Adrenal gland (tissue), 12 donors: ENCODE data around the gene TMEM140. TPM values are rescaled to one million over a fixed set of nuclear protein-coding genes. Genes with fewer than 3 reads are reported as not detected.

ENCODE experiments used
- DNase-seq, 7 donors: peaks; one replicate each; pipeline ENCODE4 v3.0.0-alpha.2; 2019 to 2020
- H3K27ac ChIP-seq, 5 donors: fragments of 200-600 bp; sonication (generic) in 4 of 5; 1 replicate in 3 of 5; 2 replicates in 2 of 5; pipeline versions ENCODE4 v1.5.1 to v1.8.0; 2016 to 2020; ENCODE audit warnings: mild to moderate bottlenecking in 1 of 5
- H3K27me3 ChIP-seq: fragments of 200-600 bp; 2 replicates; pipeline ENCODE4 v1.8.0; 2021
- H3K36me3 ChIP-seq, 2 donors: fragments of 200-600 bp; replicated peaks in 1 of 2; 1 replicate in 1 of 2; 2 replicates in 1 of 2; pipeline versions ENCODE4 v1.5.1 to v1.8.0; 2018 to 2022
- H3K4me1 ChIP-seq, 2 donors: fragments of 200-600 bp; replicated peaks in 1 of 2; 1 replicate in 1 of 2; 2 replicates in 1 of 2; pipeline versions ENCODE4 v1.5.1 to v1.8.0; 2018 to 2021
- H3K4me3 ChIP-seq, 4 donors: fragments of 200-600 bp; sonication (generic) in 3 of 4; one replicate each; pipeline ENCODE4 v1.5.1; 2016 to 2018
- H3K9me3 ChIP-seq, 3 donors: fragments of 200-600 bp; sonication (generic) in 1 of 3; replicated peaks in 1 of 3; 1 replicate in 2 of 3; 2 replicates in 1 of 3; pipeline versions ENCODE4 v1.5.1 to v1.8.0; 2016 to 2021
- POLR2A ChIP-seq, 2 donors: fragments of 450-650 bp; IDR thresholded peaks; one replicate each; pipeline ENCODE4 v1.6.1; 2017; ENCODE audit warnings: antibody characterized with exemption in 2 of 2, mild to moderate bottlenecking in 2 of 2, moderate library complexity in 1 of 2
- WGBS, 4 donors: extraction: QIAGEN DNeasy Blood & Tissue Kit in 2 of 4; methylation state at CpG; one replicate each; pipeline versions ENCODE4 v1.1.5 to v1.1.7; 2013 to 2017; 5-methylcytosine and 5-hydroxymethylcytosine counted together
- intact Hi-C, 2 donors: fragments of 100-400 bp; cut with DNase I; formaldehyde crosslinking; loops; one replicate each; pipeline versions ENCODE4 v1.14.1 to v1.15.0; 2022 to 2023
- polyA plus RNA-seq, 3 donors: library from polyadenylated mRNA; stranded (reverse); fragments of 200-250 nt in 2 of 3; fragments of 350-450 nt in 1 of 3; fragmentation: Illumina TruSeq in 1 of 3; extraction: RNeasy Lipid Tissue Mini Kit (QIAGEN cat#74804) in 1 of 3; gene quantifications; one replicate each; pipeline ENCODE4 v1.2.3, GENCODE V29; 2013 to 2014
- total RNA-seq, 9 donors: library from RNA; depleted of rRNA in 4 of 9; stranded (reverse); fragments of >200 nt in 4 of 9; fragments of 120-200 nt in 1 of 9; fragmentation: NEBNext Ultra II Directional in 1 of 9; extraction: Animal tissue kit (Norgen Biotek cat#: 25700) in 1 of 9; gene quantifications; one replicate each; pipeline versions ENCODE4 v1.1.0 to v1.2.4, GENCODE V29; 2013 to 2023
- TF ChIP-seq, protein P1 (sequence below), 6 experiments: fragments of 450-650 bp in 4 of 6; fragments of 200-600 bp in 2 of 6; sonication (generic) in 1 of 6; IDR thresholded peaks; 1 replicate in 5 of 6; 2 replicates in 1 of 6; pipeline versions ENCODE4 v1.5.1 to v1.8.0; 2016 to 2021; ENCODE audit warnings: antibody characterized with exemption in 6 of 6, mild to moderate bottlenecking in 2 of 6, moderate library complexity in 1 of 6
- donor health status: healthy with polysubstance abuse.
- donor health status: Bipolar disorder and iron deficiency.
- donor health status: DM: yes; HTN: yes; CAD: no.
- donor health status: DM: no; HTN: no; CAD: no.
- donor health status: DM: no; HTN: no; CAD: no.
- donor health status: DM: yes; HTN: yes; CAD: no.

The TMEM140 gene
- total and polyA plus RNA-seq, 12 donors, result 9.4 to 62.9 (median 25.1) TPM

- Histone ChIP-seq H3K27ac (peak overlapping the region in 2 of 5 donors; percentile 80 to 85), H3K27me3 (no peaks in the 10 kb centered on the region)
- WGBS, 4 donors, result 88 to 99% (median 94%) methylated on average over 2 of the region's 2 CpGs
Measured at GRCh38 chr7:135162382-135163001, 14.6 kb downstream of the TMEM140 start.

GRCh38 chr7:135164357-135165061, 16.6 kb downstream of the TMEM140 start:
- TF ChIP-seq POLR2A (IDR thresholded peaks at IDR 0.05), result no peak
- TF ChIP-seq, protein P1, sequence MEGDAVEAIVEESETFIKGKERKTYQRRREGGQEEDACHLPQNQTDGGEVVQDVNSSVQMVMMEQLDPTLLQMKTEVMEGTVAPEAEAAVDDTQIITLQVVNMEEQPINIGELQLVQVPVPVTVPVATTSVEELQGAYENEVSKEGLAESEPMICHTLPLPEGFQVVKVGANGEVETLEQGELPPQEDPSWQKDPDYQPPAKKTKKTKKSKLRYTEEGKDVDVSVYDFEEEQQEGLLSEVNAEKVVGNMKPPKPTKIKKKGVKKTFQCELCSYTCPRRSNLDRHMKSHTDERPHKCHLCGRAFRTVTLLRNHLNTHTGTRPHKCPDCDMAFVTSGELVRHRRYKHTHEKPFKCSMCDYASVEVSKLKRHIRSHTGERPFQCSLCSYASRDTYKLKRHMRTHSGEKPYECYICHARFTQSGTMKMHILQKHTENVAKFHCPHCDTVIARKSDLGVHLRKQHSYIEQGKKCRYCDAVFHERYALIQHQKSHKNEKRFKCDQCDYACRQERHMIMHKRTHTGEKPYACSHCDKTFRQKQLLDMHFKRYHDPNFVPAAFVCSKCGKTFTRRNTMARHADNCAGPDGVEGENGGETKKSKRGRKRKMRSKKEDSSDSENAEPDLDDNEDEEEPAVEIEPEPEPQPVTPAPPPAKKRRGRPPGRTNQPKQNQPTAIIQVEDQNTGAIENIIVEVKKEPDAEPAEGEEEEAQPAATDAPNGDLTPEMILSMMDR (IDR thresholded peaks at IDR 0.05), result no peak
- WGBS, 4 donors, result 78 to 88% (median 84%) methylated on average over 8 to 18 of the region's 18 CpGs
- H3K36me3 ChIP-seq, result peaks cover 0 to 38% of the 10 kb centered on the region in 2 donors

More at GRCh38 chr7:135162382-135163001, 14.6 kb downstream of the TMEM140 start:
- Histone ChIP-seq H3K4me3 (no peak overlapping the region), H3K36me3 (peaks cover 0 to 28% of the 10 kb centered on the region in 2 donors), H3K9me3 (no peaks in the 10 kb centered on the region), H3K4me1 (peaks cover 29 to 51% of the 10 kb centered on the region in 2 donors)
- no peak for DNase-seq
- intact Hi-C loops, result loop anchor here (10.0 kb wide), 3 partner anchors 168 to 468 kb away; partner anchors contain the start of gene AGBL3 (in 1 of the 2)
- no peak for TF ChIP-seq POLR2A (IDR thresholded peaks at IDR 0.05)
- TF ChIP-seq, protein P1 (IDR thresholded peaks at IDR 0.05), result no peak

GRCh38 chr7:135165862-135166261, 18.0 kb downstream of the TMEM140 start:
- Histone ChIP-seq H3K36me3 (peaks cover 0 to 38% of the 10 kb centered on the region in 2 donors), H3K4me3 (no peak overlapping the region), H3K27ac (peak overlapping the region in 1 of 5 donors; percentile 91), H3K4me1 (peaks cover 7 to 51% of the 10 kb centered on the region in 2 donors), H3K9me3 (no peaks in the 10 kb centered on the region), H3K27me3 (no peaks in the 10 kb centered on the region)
- 78 to 85% (median 81%) methylated on average over 4 of the region's 4 CpGs for WGBS, 4 donors
- intact Hi-C loops, result loop anchor here (10.0 kb wide), 3 partner anchors 171 to 471 kb away; partner anchors contain the start of gene AGBL3 (in 1 of the 2)
- DNase-seq, result no peak
- TF ChIP-seq, protein P1 (IDR thresholded peaks at IDR 0.05), result no peak
- no peak for TF ChIP-seq POLR2A (IDR thresholded peaks at IDR 0.05)

More at GRCh38 chr7:135164357-135165061, 16.6 kb downstream of the TMEM140 start:
- DNase-seq, result peak in 2 of 7 donors; percentile 41 to 67
- peaks cover 20 to 58% of the 10 kb centered on the region in 2 donors for H3K4me1 ChIP-seq
- H3K27me3 ChIP-seq, result no peaks in the 10 kb centered on the region
- no peaks in the 10 kb centered on the region for H3K9me3 ChIP-seq
- intact Hi-C loops, result loop anchor here (10.0 kb wide), 3 partner anchors 170 to 470 kb away; partner anchors contain the start of gene AGBL3 (in 1 of the 2)
- H3K27ac ChIP-seq, result peak overlapping the region in 2 of 5 donors; percentile 44 to 91
- no peak overlapping the region for H3K4me3 ChIP-seq
